Activated T-helper 9 cell treated with anti-CD3 and anti-CD28 coated beads, Interleukin-2, amount 50 U/mL, for 16 hours (primary cell): ENCODE results near the gene AFAP1L2.
"Not testable (repeated sequence)": the region's sequence is repeated elsewhere in the genome, so short reads cannot be mapped to it uniquely, and the experiment has no call there.

Experiments used
- DNase-seq: peaks from one replicate; pipeline ENCODE4 v3.0.0-alpha.2; 2020; ENCODE audit warnings: low read depth

Gene AFAP1L2

GRCh38 chr10:114337510-114338462 lies 66.5 kb downstream of the AFAP1L2 start:
- DNase-seq = no peak

GRCh38 chr10:114336823-114337509 lies 67.3 kb downstream of the AFAP1L2 start:
- no peak for DNase-seq

DNA sequence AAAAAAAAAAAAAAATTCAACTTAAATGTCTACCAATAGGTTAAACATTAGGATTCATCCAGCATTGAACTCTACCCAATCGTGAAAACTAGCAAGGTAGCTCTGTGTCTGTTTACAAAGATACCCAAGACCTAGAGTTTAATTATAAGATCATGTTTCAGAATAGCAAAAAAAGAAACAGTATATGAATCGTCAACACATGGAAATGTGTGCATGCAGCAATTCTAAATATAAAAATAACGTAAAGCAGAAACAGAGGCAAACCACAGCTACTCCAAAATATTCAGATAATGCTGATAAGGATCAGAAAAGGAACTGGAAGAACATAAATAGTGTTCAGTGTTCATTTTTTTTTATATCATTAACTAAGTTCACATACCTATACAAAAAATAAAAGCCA lies 68.7 kb downstream of the AFAP1L2 start:
- no peak for DNase-seq

DNA sequence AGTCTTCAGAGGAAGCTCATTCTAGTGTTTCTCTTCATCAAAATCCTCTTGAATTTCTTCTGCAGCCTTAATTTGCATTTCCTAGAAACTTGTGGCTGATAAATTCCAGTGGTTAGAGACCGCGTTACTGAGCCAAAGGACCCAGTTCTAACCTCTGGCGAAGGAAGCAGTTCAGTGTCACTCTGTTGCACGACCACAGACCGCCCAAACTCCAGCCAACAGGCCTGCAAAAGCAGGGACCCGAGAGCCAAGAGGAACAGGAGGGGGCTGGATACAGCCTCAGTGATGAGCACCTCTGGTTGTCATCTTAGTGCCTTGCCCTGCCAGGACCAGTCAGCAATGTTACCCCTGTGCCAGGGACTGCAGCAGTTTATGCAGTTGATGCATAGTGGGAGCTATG lies 70.0 kb downstream of the AFAP1L2 start:
- DNase-seq = no peak

DNA sequence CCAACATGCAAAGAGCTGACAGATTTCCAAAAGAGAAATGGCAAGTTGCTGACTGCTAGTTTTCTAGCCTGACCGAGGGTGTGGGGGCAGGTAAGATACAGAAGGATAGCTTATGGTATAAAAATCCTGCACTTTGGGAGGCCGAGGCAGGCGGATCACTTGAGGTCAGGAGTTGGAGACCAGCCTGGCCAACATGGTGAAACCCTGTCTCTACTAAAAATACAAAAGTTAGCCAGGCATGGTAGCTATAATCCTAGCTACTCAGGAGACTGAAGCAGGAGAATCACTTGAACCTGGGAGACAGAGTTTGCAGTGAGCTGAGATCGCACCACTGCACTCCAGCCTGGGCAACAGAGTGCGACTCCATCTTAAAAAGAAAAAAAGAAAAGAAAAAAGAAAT lies 70.9 kb downstream of the AFAP1L2 start:
- not testable (repeated sequence) for DNase-seq

DNA sequence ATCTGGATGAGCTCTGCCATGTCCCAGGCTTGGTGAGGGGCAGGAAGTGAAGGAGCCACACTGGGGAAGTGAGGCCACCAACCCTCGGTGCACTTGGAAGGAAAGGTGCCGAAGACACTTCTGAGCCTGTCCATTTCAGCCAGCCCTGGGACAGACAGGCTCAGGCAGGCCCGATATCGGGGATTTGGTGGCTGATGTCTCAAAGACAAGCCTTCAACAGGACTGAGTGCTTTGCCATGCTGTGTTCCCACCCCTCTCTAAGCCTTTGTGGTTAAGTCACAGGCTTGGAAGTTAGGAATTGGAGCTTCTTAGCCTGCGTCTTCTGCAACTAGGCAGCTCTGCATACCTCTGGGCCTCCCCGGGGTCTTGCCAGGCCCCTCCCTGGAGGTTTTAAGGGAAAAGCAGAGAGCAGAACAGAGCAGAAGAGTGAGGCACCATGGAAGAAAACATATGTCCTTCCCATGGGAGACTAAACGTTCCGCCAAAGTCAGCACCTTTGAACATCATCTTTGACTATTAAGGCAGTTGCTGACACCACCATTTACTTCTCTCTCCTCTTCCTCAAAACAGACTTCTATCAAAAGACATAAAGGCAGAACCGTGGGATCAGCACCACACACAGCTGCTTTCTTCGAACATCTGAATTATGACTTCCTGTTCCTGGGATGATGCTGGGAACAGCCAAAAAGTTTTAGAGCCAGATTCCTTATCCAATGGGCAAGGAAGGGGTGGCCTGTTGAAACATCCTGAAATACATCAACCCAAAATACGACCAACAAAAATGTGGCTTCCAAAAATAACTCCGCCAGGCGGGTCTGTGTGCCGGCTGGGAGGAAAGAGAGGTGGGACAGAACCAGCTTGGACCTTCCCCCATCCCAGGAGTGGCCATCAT lies 71.8 kb downstream of the AFAP1L2 start:
- no peak for DNase-seq

- DNase-seq = no peak
Observed at GRCh38 chr10:114329634-114330365, 74.5 kb downstream of the AFAP1L2 start.

- DNase-seq = no peak
Observed at GRCh38 chr10:114328874-114329273, 75.4 kb downstream of the AFAP1L2 start.

GRCh38 chr10:114328441-114328812 lies 75.9 kb downstream of the AFAP1L2 start:
- no peak for DNase-seq

DNA sequence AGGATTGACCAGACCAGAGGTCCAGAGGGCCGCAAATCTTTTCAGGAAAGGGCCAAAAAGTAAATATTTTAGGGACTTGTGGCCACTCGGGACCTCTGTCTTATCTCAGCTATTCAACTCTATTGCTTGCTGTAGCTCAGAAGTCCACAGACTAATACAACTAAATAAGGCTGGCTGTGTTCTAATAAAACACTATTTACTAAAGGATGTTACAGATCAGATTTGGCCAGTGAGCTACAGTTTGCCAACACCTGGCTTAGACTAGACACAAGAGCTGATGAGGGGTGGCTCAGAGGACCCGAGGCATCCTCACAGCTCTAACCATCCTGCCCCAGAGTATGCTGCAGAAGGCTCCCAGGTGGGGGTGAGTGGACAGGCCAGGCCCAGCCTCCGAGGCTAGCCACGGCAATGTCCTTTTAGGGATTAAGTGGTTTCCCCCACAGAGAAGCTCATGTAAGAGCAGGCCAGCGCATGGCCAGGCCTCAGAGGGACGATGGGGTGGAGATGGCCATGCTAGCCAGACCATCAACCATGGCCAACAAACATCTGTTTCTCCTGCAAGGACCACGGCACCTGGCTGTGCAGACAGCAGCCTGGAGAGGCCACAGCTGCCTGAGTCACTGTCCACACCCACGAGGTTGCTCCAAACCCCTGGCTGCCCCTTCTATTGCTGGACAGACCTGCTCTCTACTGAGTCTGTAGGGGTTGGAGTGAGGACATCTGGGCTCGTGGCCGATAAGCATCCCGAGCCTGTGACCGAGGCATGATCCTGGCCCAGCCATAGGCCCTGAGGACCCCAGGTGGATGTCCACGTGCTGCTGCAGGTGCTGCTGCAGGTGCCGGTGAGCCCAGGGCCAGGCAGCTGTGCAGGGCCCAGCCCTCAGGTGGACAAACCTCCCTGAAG lies 76.5 kb downstream of the AFAP1L2 start:
- DNase-seq = no peak

DNA sequence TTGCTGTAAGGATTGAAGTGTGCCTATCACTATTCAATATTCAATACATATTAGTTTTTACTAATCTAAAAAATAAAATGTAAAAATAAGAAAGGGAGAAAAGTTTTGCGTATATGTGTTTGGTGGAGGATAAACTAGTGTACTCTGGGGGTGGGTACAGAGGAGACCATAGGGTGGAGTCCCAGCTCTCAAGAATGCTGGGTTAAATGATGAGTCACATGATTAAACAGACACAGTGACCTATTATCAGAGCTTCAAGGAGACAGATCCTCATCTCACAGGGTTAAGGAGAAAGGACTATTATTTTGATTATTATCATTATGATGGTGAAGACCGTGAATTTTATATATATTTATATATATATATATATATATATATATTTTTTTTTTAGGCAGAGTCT lies 77.5 kb downstream of the AFAP1L2 start:
- no peak for DNase-seq

- no peak for DNase-seq
Observed at GRCh38 chr10:114323023-114323422, 81.3 kb downstream of the AFAP1L2 start.

- DNase-seq = no peak
Observed at GRCh38 chr10:114322344-114322743, 82.0 kb downstream of the AFAP1L2 start.

DNA sequence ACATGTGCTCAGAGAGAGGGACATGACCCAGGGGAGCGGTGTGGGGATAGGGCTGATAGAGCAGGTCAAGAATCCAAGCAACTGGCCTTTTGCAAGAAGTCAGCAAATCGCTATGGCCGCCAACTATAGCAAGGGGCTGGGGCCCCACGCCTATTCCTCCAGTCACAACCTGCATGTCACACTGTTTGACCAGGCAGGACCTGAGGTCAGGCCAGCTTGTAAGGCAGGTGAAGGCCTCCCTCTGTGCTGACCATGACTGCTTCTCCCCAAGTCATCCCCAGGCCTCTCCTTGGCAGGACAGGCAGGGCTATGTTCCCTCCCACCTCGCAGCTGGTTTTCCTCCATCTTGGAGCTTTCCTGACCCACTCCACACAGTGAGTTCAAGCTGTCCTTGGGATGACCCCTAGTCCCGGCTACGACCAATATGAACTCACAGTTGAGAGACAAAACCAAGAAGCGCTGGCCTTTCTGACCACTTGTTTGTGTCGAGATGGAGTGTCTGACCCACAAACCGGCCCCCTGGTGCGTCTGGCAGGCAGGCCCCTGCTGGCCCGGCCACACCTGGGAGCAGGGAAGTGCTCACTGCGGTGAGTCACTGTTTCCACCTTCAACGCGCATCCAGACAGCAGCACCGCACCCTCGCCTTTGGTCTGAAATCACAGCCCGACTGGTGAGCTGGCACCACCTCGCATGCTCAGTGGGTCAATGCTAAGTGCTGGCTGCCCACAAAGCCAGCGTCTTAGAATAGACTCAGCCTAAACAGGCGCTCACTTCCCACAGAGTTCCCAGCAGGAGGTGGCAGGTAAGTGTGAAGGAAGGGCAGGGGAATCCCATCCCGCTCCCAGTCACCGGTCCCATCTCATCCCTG lies 83.8 kb downstream of the AFAP1L2 start:
- DNase-seq = no peak

- DNase-seq = no peak
Observed at GRCh38 chr10:114319406-114320248, 84.7 kb downstream of the AFAP1L2 start.

GRCh38 chr10:114316744-114317143 lies 87.6 kb downstream of the AFAP1L2 start:
- no peak for DNase-seq

- DNase-seq = no peak
Observed at GRCh38 chr10:114315566-114316420, 88.5 kb downstream of the AFAP1L2 start.

DNA sequence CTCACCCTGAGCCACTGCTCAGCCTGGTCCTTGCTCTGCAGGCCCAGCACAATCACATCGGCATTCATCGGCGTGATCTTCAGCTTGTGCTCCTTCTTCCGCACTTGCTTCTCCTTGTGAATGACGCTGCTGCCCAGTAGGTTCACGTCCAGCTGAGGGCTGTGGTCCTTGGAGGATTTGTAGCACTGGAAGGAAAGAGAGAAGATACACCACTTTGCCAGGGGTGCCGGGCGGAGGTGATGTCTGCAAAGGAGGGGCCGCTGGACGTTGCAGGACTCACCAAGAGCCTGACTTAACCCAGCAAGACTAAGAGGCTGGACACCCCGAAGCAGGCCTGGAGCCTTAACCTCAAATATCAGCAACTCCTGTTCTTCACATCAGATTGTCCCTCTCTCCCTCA lies 90.4 kb downstream of the AFAP1L2 start:
- no peak for DNase-seq
